ENCODE results near the gene SOHLH2.

The SOHLH2 gene

GRCh38 chr13:36124236-36124822, 90.0 kb downstream of the SOHLH2 start:
- Mint-ChIP-seq H3K4me1 (peaks cover 68% of the 10 kb centered on the region), H3K4me3 (peak overlapping the region in 1 of 3 experiments; percentile 68), H3K9me3 (no peaks in the 10 kb centered on the region), H3K27me3 (ENCODE audit: low read depth) (peaks cover 8% of the 10 kb centered on the region), H3K27ac (peak overlapping the region in 2 of 3 experiments; percentile 39 to 41), H3K36me3 (ENCODE audit: low read depth) (no peaks in the 10 kb centered on the region)
- TF ChIP-seq CTCF (IDR thresholded peaks at IDR 0.05; ENCODE audit: unreplicated experiment in 3 of 3), result no peak

All from nephron (organoid).